Suprapubic skin (tissue), 3 donors: ENCODE results near the gene AURKA.

ENCODE experiments used
- EP300 ChIP-seq: sonication (generic); formaldehyde crosslinking; IDR thresholded peaks from one replicate; pipeline ENCODE4 v1.6.1; 2017; ENCODE audit warnings: antibody characterized with exemption
- TF ChIP-seq, protein P1 (sequence below), 2 donors: fragments of 200-600 bp in 1 of 2; fragments of 450-650 bp in 1 of 2; sonication (generic) in 1 of 2; IDR thresholded peaks; one replicate each; pipeline ENCODE4 v1.5.1; 2016 to 2019; ENCODE audit warnings: antibody characterized with exemption in 2 of 2, mild to moderate bottlenecking in 1 of 2, moderate library complexity in 1 of 2

DNA sequence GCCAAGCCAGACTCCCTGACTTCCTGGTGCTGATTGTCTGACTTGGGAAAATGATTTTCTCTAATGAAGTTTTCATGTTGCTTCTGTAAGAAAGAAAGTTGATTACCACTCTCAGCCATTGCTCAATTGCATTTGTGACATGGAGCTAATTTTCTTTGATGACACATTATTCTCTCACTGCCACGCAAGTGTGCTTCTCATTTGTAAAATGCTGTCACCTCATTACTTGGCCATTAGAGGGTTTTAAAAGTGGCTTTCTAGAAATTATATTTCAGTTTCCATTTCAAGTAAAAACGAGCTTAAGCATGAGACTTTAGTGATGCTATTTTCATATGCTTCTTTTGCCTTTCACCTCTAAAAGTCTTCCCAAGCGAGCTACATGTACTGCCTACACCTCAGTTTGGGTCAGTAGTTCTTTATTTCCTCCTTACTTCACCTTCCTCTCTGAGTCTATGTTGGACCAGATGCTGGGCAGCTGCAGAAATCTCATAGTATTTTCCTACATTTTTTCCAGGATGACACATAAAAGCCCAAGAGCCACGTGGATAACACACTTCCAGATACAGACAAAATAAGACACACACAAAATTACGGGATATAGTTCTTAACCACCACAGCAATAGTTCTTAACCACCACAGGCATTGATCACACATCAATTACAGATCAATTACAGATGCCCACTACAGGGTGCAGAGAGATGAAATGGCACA, 39.5 kb downstream of the AURKA start:
- TF ChIP-seq, protein P1, sequence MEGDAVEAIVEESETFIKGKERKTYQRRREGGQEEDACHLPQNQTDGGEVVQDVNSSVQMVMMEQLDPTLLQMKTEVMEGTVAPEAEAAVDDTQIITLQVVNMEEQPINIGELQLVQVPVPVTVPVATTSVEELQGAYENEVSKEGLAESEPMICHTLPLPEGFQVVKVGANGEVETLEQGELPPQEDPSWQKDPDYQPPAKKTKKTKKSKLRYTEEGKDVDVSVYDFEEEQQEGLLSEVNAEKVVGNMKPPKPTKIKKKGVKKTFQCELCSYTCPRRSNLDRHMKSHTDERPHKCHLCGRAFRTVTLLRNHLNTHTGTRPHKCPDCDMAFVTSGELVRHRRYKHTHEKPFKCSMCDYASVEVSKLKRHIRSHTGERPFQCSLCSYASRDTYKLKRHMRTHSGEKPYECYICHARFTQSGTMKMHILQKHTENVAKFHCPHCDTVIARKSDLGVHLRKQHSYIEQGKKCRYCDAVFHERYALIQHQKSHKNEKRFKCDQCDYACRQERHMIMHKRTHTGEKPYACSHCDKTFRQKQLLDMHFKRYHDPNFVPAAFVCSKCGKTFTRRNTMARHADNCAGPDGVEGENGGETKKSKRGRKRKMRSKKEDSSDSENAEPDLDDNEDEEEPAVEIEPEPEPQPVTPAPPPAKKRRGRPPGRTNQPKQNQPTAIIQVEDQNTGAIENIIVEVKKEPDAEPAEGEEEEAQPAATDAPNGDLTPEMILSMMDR (IDR thresholded peaks at IDR 0.05), result no peak
- no peak for TF ChIP-seq EP300
